Activated CD4-positive, alpha-beta T cell treated with anti-CD3 and anti-CD28 coated beads for 24 hours (primary cell): ENCODE data around the gene MFSD6.
"Not testable (repeated sequence)": the region's sequence is repeated elsewhere in the genome, so short reads cannot be mapped to it uniquely, and the experiment has no call there.

ENCODE experiments used
- DNase-seq, 2 donors: peaks; one replicate each; pipeline ENCODE4 v3.0.0-alpha.2; 2020; ENCODE audit warnings: low read depth in 2 of 2

MFSD6 gene

GRCh38 chr2:190462611-190463010 lies 54.5 kb downstream of the MFSD6 start:
- no peak for DNase-seq

- DNase-seq, result no peak
These were observed 56.9 kb downstream of the MFSD6 start for GRCh38 chr2:190465060-190465459.

GRCh38 chr2:190466819-190467446 lies 58.8 kb downstream of the MFSD6 start:
- no peak for DNase-seq

GRCh38 chr2:190467575-190468083 lies 59.5 kb downstream of the MFSD6 start:
- DNase-seq, result no peak

- DNase-seq, result not testable (repeated sequence)
These were observed 60.2 kb downstream of the MFSD6 start for GRCh38 chr2:190468354-190468753.

GRCh38 chr2:190468814-190469569 lies 60.8 kb downstream of the MFSD6 start:
- DNase-seq, result no peak

GRCh38 chr2:190469771-190470170 lies 61.6 kb downstream of the MFSD6 start:
- DNase-seq, result no peak

- no peak for DNase-seq
These were observed 62.2 kb downstream of the MFSD6 start for GRCh38 chr2:190470256-190470826.

- no peak for DNase-seq
These were observed 69.7 kb downstream of the MFSD6 start for GRCh38 chr2:190477661-190478454.

- DNase-seq, result no peak
These were observed 70.5 kb downstream of the MFSD6 start for GRCh38 chr2:190478572-190479195.

- no peak for DNase-seq
These were observed 73.2 kb downstream of the MFSD6 start for GRCh38 chr2:190481339-190481738.

- no peak for DNase-seq
These were observed 74.3 kb downstream of the MFSD6 start for GRCh38 chr2:190482451-190482850.

- DNase-seq, result no peak
These were observed 78.0 kb downstream of the MFSD6 start for GRCh38 chr2:190486037-190486623.

- DNase-seq, result no peak
These were observed 80.5 kb downstream of the MFSD6 start for GRCh38 chr2:190488516-190489233.

- no peak for DNase-seq
These were observed 81.3 kb downstream of the MFSD6 start for GRCh38 chr2:190489475-190489874.

- no peak for DNase-seq
These were observed 82.3 kb downstream of the MFSD6 start for GRCh38 chr2:190490502-190490901.

- DNase-seq, result no peak
These were observed 84.9 kb downstream of the MFSD6 start for GRCh38 chr2:190493095-190493494.

GRCh38 chr2:190494600-190495227 lies 86.6 kb downstream of the MFSD6 start:
- not testable (repeated sequence) for DNase-seq

- DNase-seq, result no peak
These were observed 89.3 kb downstream of the MFSD6 start for GRCh38 chr2:190497428-190497827.

- no peak for DNase-seq
These were observed 91.1 kb downstream of the MFSD6 start for GRCh38 chr2:190499273-190499672.
